Measurements from ENCODE around the gene ERC1. TPM values are rescaled to one million over a fixed set of nuclear protein-coding genes. Genes with fewer than 3 reads are reported as not detected.

Gene ERC1
- total and polyA plus RNA-seq, 8 donors: 34.9 to 64.9 (median 40.8) TPM

DNA sequence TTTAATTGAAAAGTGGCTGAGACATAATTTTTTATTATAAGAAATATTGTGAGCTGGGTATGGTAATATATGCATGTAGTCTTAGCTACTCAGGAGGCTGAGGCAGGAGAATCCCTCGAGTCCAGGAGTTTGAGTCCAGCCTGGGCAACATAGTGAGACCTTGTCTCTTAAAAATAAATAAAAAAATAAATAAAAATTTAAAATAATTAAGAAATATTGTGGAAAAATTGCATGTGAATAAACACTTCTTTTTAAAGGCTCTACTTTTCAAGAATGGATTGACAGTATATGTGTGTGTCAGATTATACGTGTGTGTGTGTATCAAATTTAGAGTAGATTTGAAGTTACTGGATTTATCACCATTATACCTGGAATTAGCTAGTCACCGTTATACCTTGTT, 43.2 kb downstream of the ERC1 start:
- DNase-seq (no peak), ATAC-seq (no peak)
- Histone ChIP-seq H3K4me3 (no peak overlapping the region), H3K4me1 (no peaks in the 10 kb centered on the region), H3K27ac (no peak overlapping the region), H3K27me3 (no peaks in the 10 kb centered on the region), H3K9me3 (no peaks in the 10 kb centered on the region), H3K36me3 (peaks cover 0 to 11% of the 10 kb centered on the region in 2 donors)
- intact Hi-C loops (cut with DNase I): no loop called here
- TF ChIP-seq, protein P1, sequence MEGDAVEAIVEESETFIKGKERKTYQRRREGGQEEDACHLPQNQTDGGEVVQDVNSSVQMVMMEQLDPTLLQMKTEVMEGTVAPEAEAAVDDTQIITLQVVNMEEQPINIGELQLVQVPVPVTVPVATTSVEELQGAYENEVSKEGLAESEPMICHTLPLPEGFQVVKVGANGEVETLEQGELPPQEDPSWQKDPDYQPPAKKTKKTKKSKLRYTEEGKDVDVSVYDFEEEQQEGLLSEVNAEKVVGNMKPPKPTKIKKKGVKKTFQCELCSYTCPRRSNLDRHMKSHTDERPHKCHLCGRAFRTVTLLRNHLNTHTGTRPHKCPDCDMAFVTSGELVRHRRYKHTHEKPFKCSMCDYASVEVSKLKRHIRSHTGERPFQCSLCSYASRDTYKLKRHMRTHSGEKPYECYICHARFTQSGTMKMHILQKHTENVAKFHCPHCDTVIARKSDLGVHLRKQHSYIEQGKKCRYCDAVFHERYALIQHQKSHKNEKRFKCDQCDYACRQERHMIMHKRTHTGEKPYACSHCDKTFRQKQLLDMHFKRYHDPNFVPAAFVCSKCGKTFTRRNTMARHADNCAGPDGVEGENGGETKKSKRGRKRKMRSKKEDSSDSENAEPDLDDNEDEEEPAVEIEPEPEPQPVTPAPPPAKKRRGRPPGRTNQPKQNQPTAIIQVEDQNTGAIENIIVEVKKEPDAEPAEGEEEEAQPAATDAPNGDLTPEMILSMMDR (IDR thresholded peaks at IDR 0.05): no peak

- H3K4me3 ChIP-seq: no peak overlapping the region
- H3K27ac ChIP-seq: no peak overlapping the region
- no peak for DNase-seq
- no peaks in the 10 kb centered on the region for H3K9me3 ChIP-seq
- no peaks in the 10 kb centered on the region for H3K4me1 ChIP-seq
- peaks cover 0 to 5% of the 10 kb centered on the region in 2 donors for H3K36me3 ChIP-seq
- no peaks in the 10 kb centered on the region for H3K27me3 ChIP-seq
- TF ChIP-seq, protein P1 (IDR thresholded peaks at IDR 0.05): no peak
- intact Hi-C loops (cut with DNase I): no loop called here
- no peak for ATAC-seq
Observed at GRCh38 chr12:1034751-1035457, 43.9 kb downstream of the ERC1 start.

GRCh38 chr12:1041478-1041877, 50.5 kb downstream of the ERC1 start:
- DNase-seq: no peak
- Histone ChIP-seq H3K4me3 (no peak overlapping the region), H3K27me3 (no peaks in the 10 kb centered on the region), H3K27ac (no peak overlapping the region), H3K9me3 (no peaks in the 10 kb centered on the region), H3K36me3 (no peaks in the 10 kb centered on the region), H3K4me1 (peaks cover 7 to 13% of the 10 kb centered on the region in 2 donors)
- ATAC-seq: no peak
- TF ChIP-seq, protein P1 (IDR thresholded peaks at IDR 0.05): no peak
- intact Hi-C loops (cut with DNase I): no loop called here

- Histone ChIP-seq H3K9me3 (no peaks in the 10 kb centered on the region), H3K4me3 (no peak overlapping the region), H3K4me1 (peaks cover 7 to 34% of the 10 kb centered on the region in 2 donors), H3K27me3 (no peaks in the 10 kb centered on the region), H3K36me3 (no peaks in the 10 kb centered on the region), H3K27ac (no peak overlapping the region)
- intact Hi-C loops (cut with DNase I): no loop called here
- TF ChIP-seq, protein P1 (IDR thresholded peaks at IDR 0.05): no peak
- ATAC-seq (no peak), DNase-seq (no peak)
Observed at GRCh38 chr12:1044199-1044598, 53.2 kb downstream of the ERC1 start.

- Histone ChIP-seq H3K4me1 (peaks cover 7 to 34% of the 10 kb centered on the region in 2 donors), H3K9me3 (no peaks in the 10 kb centered on the region), H3K27ac (no peak overlapping the region), H3K36me3 (no peaks in the 10 kb centered on the region), H3K4me3 (no peak overlapping the region), H3K27me3 (no peaks in the 10 kb centered on the region)
- intact Hi-C loops (cut with DNase I): no loop called here
- TF ChIP-seq, protein P1 (IDR thresholded peaks at IDR 0.05): no peak
- DNase-seq (no peak), ATAC-seq (peak; percentile 50)
Observed at GRCh38 chr12:1044696-1045095, 53.7 kb downstream of the ERC1 start.
